Tibial nerve (tissue), 4 donors: ENCODE measurements around the gene MPI.

ENCODE experiments used
- CTCF ChIP-seq, 5 experiments: fragments of 200-600 bp in 3 of 5; fragments of 450-650 bp in 2 of 5; sonication (generic) in 3 of 5; IDR thresholded peaks; one replicate each; pipeline ENCODE4 v1.5.1; 2016 to 2019; ENCODE audit warnings: antibody characterized with exemption in 5 of 5, mild to moderate bottlenecking in 3 of 5, moderate library complexity in 2 of 5
- EP300 ChIP-seq, 2 donors: sonication (generic); formaldehyde crosslinking; IDR thresholded peaks; one replicate each; pipeline ENCODE4 v1.6.1; 2017; ENCODE audit warnings: antibody characterized with exemption in 2 of 2, mild to moderate bottlenecking in 1 of 2

- TF ChIP-seq EP300 (IDR thresholded peaks at IDR 0.05) (no peak), CTCF (IDR thresholded peaks at IDR 0.05) (no peak)
Measured at GRCh38 chr15:74897300-74897701, 7.5 kb downstream of the MPI start.
